Smooth muscle cell (in vitro differentiated cells): Measurements from ENCODE around the gene ANKRD13D. TPM values are rescaled to one million over a fixed set of nuclear protein-coding genes. Genes with fewer than 3 reads are reported as not detected.

Source experiments
- DNase-seq: peaks from one replicate; lab custom pipeline; 2025; ENCODE audit not compliant: unreplicated experiment; lab: John Stamatoyannopoulos, UW
- H2AFZ ChIP-seq: fragments of 200-600 bp; sonication (generic); 2 replicates; pipeline ENCODE4 v1.6.0; 2016; ENCODE audit warnings: antibody characterized with exemption, low read depth, mild to moderate bottlenecking
- H3F3A ChIP-seq: fragments of 200-600 bp; sonication (generic); 2 replicates; pipeline ENCODE4 v1.6.0; 2017; ENCODE audit warnings: antibody characterized with exemption, low read depth
- H3K27ac ChIP-seq: fragments of 200-600 bp; sonication (generic); 2 replicates; pipeline ENCODE4 v1.5.1; 2016; ENCODE audit warnings: low read depth, mild to moderate bottlenecking
- H3K27me3 ChIP-seq: fragments of 200-600 bp; sonication (generic); 2 replicates; pipeline ENCODE4 v1.6.1; 2016; ENCODE audit warnings: low read depth, mild to moderate bottlenecking
- H3K36me3 ChIP-seq: fragments of 200-600 bp; sonication (generic); 2 replicates; pipeline ENCODE4 v1.5.1; 2016; ENCODE audit warnings: low read depth
- H3K4me1 ChIP-seq: fragments of 200-600 bp; sonication (generic); 2 replicates; pipeline ENCODE4 v1.5.1; 2016; ENCODE audit warnings: low read depth
- H3K4me2 ChIP-seq: fragments of 200-600 bp; sonication (generic); 2 replicates; pipeline ENCODE4 v1.6.0; 2016; ENCODE audit warnings: mild to moderate bottlenecking
- H3K4me3 ChIP-seq: fragments of 200-600 bp; sonication (generic); 2 replicates; pipeline ENCODE4 v1.5.1; 2016; ENCODE audit warnings: mild to moderate bottlenecking
- H3K79me2 ChIP-seq: fragments of 200-600 bp; sonication (generic); 2 replicates; pipeline ENCODE4 v1.6.0; 2016; ENCODE audit warnings: low read depth, mild to moderate bottlenecking
- H3K9ac ChIP-seq: fragments of 200-600 bp; sonication (generic); 2 replicates; pipeline ENCODE4 v1.6.0; 2016; ENCODE audit warnings: low read depth
- H3K9me3 ChIP-seq: fragments of 200-600 bp; sonication (generic); replicated peaks from 2 replicates; pipeline ENCODE4 v1.5.1; 2016; ENCODE audit warnings: low read depth
- H4K20me1 ChIP-seq: fragments of 200-600 bp; sonication (generic); 2 replicates; pipeline ENCODE4 v1.6.0; 2016; ENCODE audit warnings: low read depth
- CTCF ChIP-seq: fragments of 200-600 bp; sonication (generic); IDR thresholded peaks from 2 replicates; pipeline ENCODE4 v1.5.1; 2017; ENCODE audit warnings: borderline replicate concordance, mild to moderate bottlenecking, antibody characterized with exemption; ENCODE audit not compliant: insufficient read depth, poor library complexity, severe bottlenecking
- WGBS: methylation state at CpG from one replicate; pipeline ENCODE4 v1.1.7; 2016; ENCODE audit warnings: low lambda C conversion rate; 5-methylcytosine and 5-hydroxymethylcytosine counted together
- polyA plus RNA-seq: library from polyadenylated mRNA; unstranded; fragments of >200 nt; fragmentation: Nextera tagmentation; extraction: Ambion mirVana; gene quantifications from 2 replicates; pipeline ENCODE4 v1.2.1, GENCODE V29; 2016
- total RNA-seq: library from RNA; depleted of rRNA; stranded (reverse); fragments of >200 nt; gene quantifications from 2 replicates; pipeline ENCODE4 v1.2.3, GENCODE V29; 2014

Gene ANKRD13D
- total and polyA plus RNA-seq, 2 experiments from 2014 or later = 34.7 to 52.0 TPM

- H3K36me3 ChIP-seq = no peaks in the 10 kb centered on the region
- peaks cover 85% of the 10 kb centered on the region for H4K20me1 ChIP-seq
- H3F3A ChIP-seq = no peaks in the 10 kb centered on the region
- H3K9ac ChIP-seq = no peak overlapping the region
- H2AFZ ChIP-seq = no peak overlapping the region
- H3K27ac ChIP-seq = no peak overlapping the region
- no peaks in the 10 kb centered on the region for H3K27me3 ChIP-seq
- DNase-seq = no peak
- no peak overlapping the region for H3K4me3 ChIP-seq
- H3K79me2 ChIP-seq = peaks cover 79% of the 10 kb centered on the region
- H3K4me2 ChIP-seq = no peak overlapping the region
- TF ChIP-seq CTCF = no peak
- H3K4me1 ChIP-seq = peaks cover 30% of the 10 kb centered on the region
- H3K9me3 ChIP-seq = no peaks in the 10 kb centered on the region
- 91% methylated on average over 31 of the region's 35 CpGs for WGBS
Measured at GRCh38 chr11:67274768-67275605, 14.1 kb upstream of the ANKRD13D start.

- no peak overlapping the region for H2AFZ ChIP-seq
- H3K4me3 ChIP-seq = no peak overlapping the region
- H3K4me2 ChIP-seq = no peak overlapping the region
- no peak overlapping the region for H3K27ac ChIP-seq
- H3F3A ChIP-seq = no peaks in the 10 kb centered on the region
- H3K36me3 ChIP-seq = no peaks in the 10 kb centered on the region
- H3K9me3 ChIP-seq = no peaks in the 10 kb centered on the region
- no peak for TF ChIP-seq CTCF
- peaks cover 21% of the 10 kb centered on the region for H3K4me1 ChIP-seq
- WGBS = 95% methylated on average over 17 of the region's 17 CpGs
- DNase-seq = no peak
- peaks cover 77% of the 10 kb centered on the region for H4K20me1 ChIP-seq
- H3K27me3 ChIP-seq = no peaks in the 10 kb centered on the region
- H3K9ac ChIP-seq = no peak overlapping the region
- H3K79me2 ChIP-seq = peaks cover 71% of the 10 kb centered on the region
Measured at GRCh38 chr11:67275606-67276409, 13.3 kb upstream of the ANKRD13D start.

- Histone ChIP-seq H3K9ac (no peak overlapping the region), H3K27me3 (no peaks in the 10 kb centered on the region), H3K27ac (no peak overlapping the region), H3K36me3 (no peaks in the 10 kb centered on the region), H3K4me3 (no peak overlapping the region), H3F3A (no peaks in the 10 kb centered on the region), H2AFZ (no peak overlapping the region), H3K4me1 (peaks cover 16% of the 10 kb centered on the region), H3K79me2 (peaks cover 61% of the 10 kb centered on the region), H3K4me2 (no peak overlapping the region), H4K20me1 (peaks cover 67% of the 10 kb centered on the region), H3K9me3 (no peaks in the 10 kb centered on the region)
- 73% methylated on average over 16 of the region's 16 CpGs for WGBS
- no peak for TF ChIP-seq CTCF
- DNase-seq = no peak
Measured at GRCh38 chr11:67276781-67277230, 12.3 kb upstream of the ANKRD13D start.
